Esophagus muscularis mucosa (tissue), 4 donors: ENCODE results near the gene MS4A6A. TPM values are rescaled to one million over a fixed set of nuclear protein-coding genes. Genes with fewer than 3 reads are reported as not detected.
"Not testable (repeated sequence)": the region's sequence is repeated elsewhere in the genome, so short reads cannot be mapped to it uniquely, and the experiment has no call there.

ENCODE experiments used
- DNase-seq: peaks from one replicate; pipeline ENCODE4 v3.0.0-alpha.2; 2017; ENCODE audit errors: extremely low spot score
- H3K27ac ChIP-seq, 4 donors: fragments of 200-600 bp; sonication (generic); replicated peaks in 1 of 4; 1 replicate in 3 of 4; 2 replicates in 1 of 4; pipeline ENCODE4 v1.5.1; 2016 to 2019; ENCODE audit warnings: mild to moderate bottlenecking in 1 of 4
- H3K27me3 ChIP-seq, 4 donors: fragments of 200-600 bp; sonication (generic); one replicate each; pipeline versions ENCODE4 v1.5.1 to v1.6.0; 2016 to 2019
- H3K36me3 ChIP-seq, 4 donors: fragments of 200-600 bp; sonication (generic); one replicate each; pipeline ENCODE4 v1.5.1; 2016 to 2019
- H3K4me1 ChIP-seq, 4 donors: fragments of 200-600 bp; sonication (generic); one replicate each; pipeline ENCODE4 v1.5.1; 2016 to 2019
- H3K4me3 ChIP-seq, 4 donors: fragments of 200-600 bp; sonication (generic); 1 replicate in 2 of 4; 2 replicates in 2 of 4; pipeline ENCODE4 v1.5.1; 2016 to 2019; ENCODE audit warnings: mild to moderate bottlenecking in 4 of 4, moderate library complexity in 1 of 4
- H3K9me3 ChIP-seq, 4 donors: fragments of 200-600 bp; sonication (generic); 1 replicate in 3 of 4; 2 replicates in 1 of 4; pipeline ENCODE4 v1.5.1; 2016 to 2019
- CTCF ChIP-seq, 3 experiments: fragments of 200-600 bp in 2 of 3; fragments of 450-650 bp in 1 of 3; sonication (generic) in 2 of 3; IDR thresholded peaks; one replicate each; pipeline ENCODE4 v1.5.1; 2017 to 2019; ENCODE audit warnings: antibody characterized with exemption in 3 of 3, mild to moderate bottlenecking in 2 of 3, moderate library complexity in 1 of 3
- EP300 ChIP-seq: sonication (generic); formaldehyde crosslinking; IDR thresholded peaks from one replicate; pipeline ENCODE4 v1.6.1; 2017; ENCODE audit warnings: antibody characterized with exemption
- POLR2A ChIP-seq: fragments of 450-650 bp; IDR thresholded peaks from one replicate; pipeline ENCODE4 v1.6.1; 2017; ENCODE audit warnings: antibody characterized with exemption, moderate library complexity, mild to moderate bottlenecking, low read depth
- POLR2AphosphoS5 ChIP-seq, 2 donors: sonication (generic); formaldehyde crosslinking; IDR thresholded peaks; one replicate each; pipeline ENCODE4 v1.6.1; 2017; ENCODE audit warnings: antibody characterized with exemption in 2 of 2
- WGBS: methylation state at CpG from one replicate; pipeline ENCODE4 v1.1.5; 2018; 5-methylcytosine and 5-hydroxymethylcytosine counted together
- intact Hi-C: fragments of 100-400 bp; cut with DNase I; formaldehyde crosslinking; loops from one replicate; pipeline ENCODE4 v1.15.1; 2023
- total RNA-seq, 4 donors: library from RNA; depleted of rRNA; stranded (reverse); fragments of >200 nt; gene quantifications; one replicate each; pipeline versions ENCODE4 v1.1.0 to v1.2.1, GENCODE V29; 2016

MS4A6A gene
- total RNA-seq, 4 donors from 2014 or later = 47.4 to 143 (median 58.3) TPM

GRCh38 chr11:60195923-60196368 is 13.1 kb upstream of the MS4A6A start:
- TF ChIP-seq CTCF (IDR thresholded peaks at IDR 0.05) (no peak), POLR2AphosphoS5 (IDR thresholded peaks at IDR 0.05) (no peak), POLR2A (no peak), EP300 (no peak)
- Histone ChIP-seq H3K27ac (peak overlapping the region in 1 of 4 donors; percentile 7), H3K36me3 (no peaks in the 10 kb centered on the region), H3K4me3 (no peak overlapping the region), H3K9me3 (no peaks in the 10 kb centered on the region), H3K4me1 (no peaks in the 10 kb centered on the region), H3K27me3 (no peaks in the 10 kb centered on the region)
- no peak for DNase-seq
- WGBS = 61% methylated on average over 4 of the region's 4 CpGs
- intact Hi-C loops = loop anchor here (10.0 kb wide), 1 partner anchor 371 kb away; no protein-coding TSS in a partner anchor

- H3K9me3 ChIP-seq = no peaks in the 10 kb centered on the region
- TF ChIP-seq POLR2A = no peak
- no peak for TF ChIP-seq POLR2AphosphoS5 (IDR thresholded peaks at IDR 0.05)
- TF ChIP-seq EP300 = no peak
- TF ChIP-seq CTCF (IDR thresholded peaks at IDR 0.05) = no peak
- no peak for DNase-seq
- H3K4me1 ChIP-seq = no peaks in the 10 kb centered on the region
- intact Hi-C loops = loop anchor here (10.0 kb wide), 1 partner anchor 370 kb away; no protein-coding TSS in a partner anchor
- H3K27me3 ChIP-seq = no peaks in the 10 kb centered on the region
- WGBS = 71% methylated on average over 3 of the region's 3 CpGs
- H3K27ac ChIP-seq = peak overlapping the region in 1 of 4 donors; percentile 35
- no peak overlapping the region for H3K4me3 ChIP-seq
- H3K36me3 ChIP-seq = no peaks in the 10 kb centered on the region
Observed at GRCh38 chr11:60194511-60194910, 11.6 kb upstream of the MS4A6A start.

- no peaks in the 10 kb centered on the region for H3K9me3 ChIP-seq
- WGBS = 8% methylated on average over 1 of the region's 1 CpG
- intact Hi-C loops = loop anchor here (10.0 kb wide), 1 partner anchor 369 kb away; no protein-coding TSS in a partner anchor
- no peaks in the 10 kb centered on the region for H3K4me1 ChIP-seq
- no peak for DNase-seq
- H3K36me3 ChIP-seq = no peaks in the 10 kb centered on the region
- H3K27me3 ChIP-seq = no peaks in the 10 kb centered on the region
- no peak overlapping the region for H3K27ac ChIP-seq
- H3K4me3 ChIP-seq = no peak overlapping the region
- TF ChIP-seq POLR2AphosphoS5 (IDR thresholded peaks at IDR 0.05) (no peak), POLR2A (no peak), CTCF (IDR thresholded peaks at IDR 0.05) (peak; percentile 69 to 89 (median 77)), EP300 (no peak)
Observed at GRCh38 chr11:60193687-60194433, 11.0 kb upstream of the MS4A6A start.

- not testable (repeated sequence) for H3K4me1 ChIP-seq
- WGBS = 90% methylated on average over 4 of the region's 4 CpGs
- intact Hi-C loops = loop anchor here (10.0 kb wide), 1 partner anchor 368 kb away; no protein-coding TSS in a partner anchor
Observed at GRCh38 chr11:60192564-60192963, 9.7 kb upstream of the MS4A6A start.

GRCh38 chr11:60188481-60188880 is 5.6 kb upstream of the MS4A6A start:
- H3K36me3 ChIP-seq, H3K27me3 ChIP-seq, H3K4me3 ChIP-seq, H3K9me3 ChIP-seq, intact Hi-C loops, DNase-seq, H3K27ac ChIP-seq: not testable (repeated sequence)
- H3K4me1 ChIP-seq = peaks cover 0 to 11% (median 5%) of the 10 kb centered on the region in 4 donors
- WGBS = 41% methylated on average over 3 of the region's 3 CpGs

More at GRCh38 chr11:60192564-60192963, 9.7 kb upstream of the MS4A6A start:
- H3K27me3 ChIP-seq, H3K36me3 ChIP-seq, DNase-seq, H3K27ac ChIP-seq, H3K9me3 ChIP-seq, H3K4me3 ChIP-seq: not testable (repeated sequence)

- H3K27me3 ChIP-seq, H3K36me3 ChIP-seq, H3K4me3 ChIP-seq, intact Hi-C loops, H3K9me3 ChIP-seq, DNase-seq: not testable (repeated sequence)
- peaks cover 0 to 11% (median 5%) of the 10 kb centered on the region in 4 donors for H3K4me1 ChIP-seq
- 100% methylated on average over 2 of the region's 2 CpGs for WGBS
- peak overlapping the region in 1 of 4 donors; percentile 47 for H3K27ac ChIP-seq
Observed at GRCh38 chr11:60186128-60186527, 3.2 kb upstream of the MS4A6A start.

- Histone ChIP-seq H3K27ac (peak overlapping the region in 1 of 4 donors; percentile 47), H3K4me1 (peaks cover 0 to 11% (median 5%) of the 10 kb centered on the region in 4 donors)
- DNase-seq, intact Hi-C loops, H3K36me3 ChIP-seq, H3K9me3 ChIP-seq, H3K4me3 ChIP-seq, H3K27me3 ChIP-seq: not testable (repeated sequence)
- WGBS = 57% methylated on average over 2 of the region's 2 CpGs
Observed at GRCh38 chr11:60185512-60185827, 2.6 kb upstream of the MS4A6A start.
